ENCODE measurements around the gene ATP5F1B. TPM values are rescaled to one million over a fixed set of nuclear protein-coding genes. Genes with fewer than 3 reads are reported as not detected.

ATP5F1B gene
- polyA plus RNA-seq, 3 donors, result 365 to 916 (median 482) TPM

- 86 to 94% (median 90%) methylated on average over 1 of the region's 1 CpG for WGBS, 3 donors
Measured at GRCh38 chr12:56589783-56590182, 56.0 kb downstream of the ATP5F1B start.

More at GRCh38 chr12:56589783-56590182, 56.0 kb downstream of the ATP5F1B start:
- no peak overlapping the region for H3K27ac ChIP-seq (ENCODE audit: low read depth, low read length)

Other genes starting within 250 kb of the ATP5F1B start
- 1 to 10 TPM; 3.9 to 5.0 (median 4.7) TPM for gene TIMELESS, start 196.6 kb downstream of the ATP5F1B start, polyA plus RNA-seq
- gene MIP, start 191.3 kb downstream of the ATP5F1B start, polyA plus RNA-seq, result under 1 TPM in 1 of 3 donors, not detected in 2; 0.16 TPM
- gene SPRYD4, start 177.4 kb downstream of the ATP5F1B start, polyA plus RNA-seq, result 1 to 10 TPM; 2.0 to 2.5 (median 2.3) TPM
- gene GLS2, start 157.8 kb downstream of the ATP5F1B start, polyA plus RNA-seq, result 10 to 100 TPM in 1 of 3 donors, under 1 TPM in 2; 0.34 to 61.5 (median 0.71) TPM
- 10 to 100 TPM in 2 of 3 donors, 1 to 10 TPM in 1; 3.3 to 24.4 (median 12.6) TPM for gene RBMS2, start 124.2 kb downstream of the ATP5F1B start, polyA plus RNA-seq
- 10 to 100 TPM; 18.9 to 56.0 (median 29.3) TPM for gene BAZ2A, start 15.7 kb downstream of the ATP5F1B start, polyA plus RNA-seq
- 100 to 1,000 TPM in 1 of 3 donors, 10 to 100 TPM in 2; 70.2 to 165 (median 99.6) TPM for gene PTGES3, start 42.3 kb upstream of the ATP5F1B start, polyA plus RNA-seq
- gene NACA, start 79.3 kb upstream of the ATP5F1B start, polyA plus RNA-seq, result 1,000 to 10,000 TPM; 1,057 to 2,520 (median 1,609) TPM
- 1 to 10 TPM; 3.3 to 5.8 (median 5.1) TPM for gene PRIM1, start 106.3 kb upstream of the ATP5F1B start, polyA plus RNA-seq
- gene HSD17B6, start 117.3 kb upstream of the ATP5F1B start, polyA plus RNA-seq, result 1 to 10 TPM in 2 of 3 donors, under 1 TPM in 1; 0.13 to 1.8 (median 1.3) TPM